Liver (tissue), 9 donors: ENCODE results near the gene MED29. TPM values are rescaled to one million over a fixed set of nuclear protein-coding genes. Genes with fewer than 3 reads are reported as not detected.

Experiments used
- DNase-seq: peaks from one replicate; pipeline ENCODE4 v3.0.0-alpha.2; 2017; ENCODE audit warnings: low spot score
- H3K27ac ChIP-seq, 2 donors: one replicate each; pipeline ENCODE4 v1.7.0; 2013; ENCODE audit warnings: inconsistent platforms in 2 of 2, low read length in 2 of 2, control low read depth in 1 of 2, low read depth in 1 of 2, mild to moderate bottlenecking in 1 of 2
- H3K27me3 ChIP-seq, 4 donors: one replicate each; pipeline versions ENCODE4 v1.6.1 to v1.7.0; 2013; ENCODE audit warnings: low read length in 3 of 4, inconsistent platforms in 1 of 4, mild to moderate bottlenecking in 1 of 4, moderate library complexity in 1 of 4; ENCODE audit not compliant: control insufficient read depth in 4 of 4, insufficient read depth in 4 of 4
- H3K36me3 ChIP-seq, 4 donors: one replicate each; pipeline versions ENCODE4 v1.6.1 to v1.7.0; 2013; ENCODE audit warnings: low read length in 3 of 4, mild to moderate bottlenecking in 3 of 4, low read depth in 1 of 4, moderate library complexity in 1 of 4; ENCODE audit not compliant: control insufficient read depth in 4 of 4, insufficient read depth in 3 of 4
- H3K4me1 ChIP-seq, 4 donors: one replicate each; pipeline versions ENCODE4 v1.6.1 to v1.7.0; 2013; ENCODE audit warnings: low read length in 3 of 4, mild to moderate bottlenecking in 3 of 4, moderate library complexity in 1 of 4; ENCODE audit not compliant: control insufficient read depth in 4 of 4, insufficient read depth in 4 of 4
- H3K4me3 ChIP-seq, 3 donors: one replicate each; pipeline versions ENCODE4 v1.6.1 to v1.7.0; 2013; ENCODE audit warnings: low read length in 3 of 3, control low read depth in 1 of 3, low read depth in 1 of 3, mild to moderate bottlenecking in 1 of 3
- H3K9ac ChIP-seq, 2 donors: one replicate each; pipeline ENCODE4 v1.7.0; 2013; ENCODE audit warnings: low read length in 2 of 2, mild to moderate bottlenecking in 2 of 2, moderate library complexity in 2 of 2, control low read depth in 1 of 2, low read depth in 1 of 2
- H3K9me3 ChIP-seq, 4 donors: one replicate each; pipeline versions ENCODE4 v1.6.1 to v1.7.0; 2013; ENCODE audit warnings: low read length in 3 of 4; ENCODE audit not compliant: control insufficient read depth in 4 of 4
- EGR1 ChIP-seq, 2 donors: IDR thresholded peaks; 2 replicates each; pipeline ENCODE4 v1.6.1; 2016 to 2018; ENCODE audit warnings: antibody characterized with exemption in 2 of 2, low read depth in 2 of 2
- FOXA1 ChIP-seq: IDR thresholded peaks from 2 replicates; pipeline ENCODE4 v1.6.1; 2016; ENCODE audit warnings: antibody characterized with exemption
- FOXA2 ChIP-seq: IDR thresholded peaks from 2 replicates; pipeline ENCODE4 v1.6.1; 2016; ENCODE audit warnings: antibody characterized with exemption
- MAX ChIP-seq: IDR thresholded peaks from 2 replicates; pipeline ENCODE4 v1.6.1; 2016; ENCODE audit warnings: antibody characterized with exemption
- NR2F2 ChIP-seq: IDR thresholded peaks from 2 replicates; pipeline ENCODE4 v1.6.1; 2016; ENCODE audit warnings: antibody characterized with exemption
- REST ChIP-seq: IDR thresholded peaks from 2 replicates; pipeline ENCODE4 v1.6.1; 2016; ENCODE audit warnings: antibody characterized with exemption, mild to moderate bottlenecking
- RXRA ChIP-seq, 2 donors: IDR thresholded peaks; 2 replicates each; pipeline ENCODE4 v1.6.1; 2017 to 2018; ENCODE audit warnings: antibody characterized with exemption in 2 of 2, mild to moderate bottlenecking in 1 of 2
- SP1 ChIP-seq: IDR thresholded peaks from 2 replicates; pipeline ENCODE4 v1.6.1; 2018; ENCODE audit warnings: antibody characterized with exemption, mild to moderate bottlenecking
- ZBTB33 ChIP-seq: IDR thresholded peaks from 2 replicates; pipeline ENCODE4 v1.6.1; 2016; ENCODE audit warnings: antibody characterized with exemption
- WGBS: extraction: QIAGEN DNeasy Blood & Tissue Kit; methylation state at CpG from one replicate; pipeline ENCODE4 v1.1.7; 2013; 5-methylcytosine and 5-hydroxymethylcytosine counted together
- polyA plus RNA-seq, 2 donors: library from polyadenylated mRNA; stranded (reverse) in 1 of 2; unstranded in 1 of 2; fragments of 200-250 nt in 1 of 2; fragments of >200 nt in 1 of 2; fragmentation: Nextera tagmentation in 1 of 2; extraction: Ambion mirVana in 1 of 2; gene quantifications; one replicate each; pipeline versions ENCODE4 v1.2.1 to v1.2.3, GENCODE V29; 2013 to 2015
- total RNA-seq, 2 donors: library from RNA; depleted of rRNA; stranded (reverse); fragments of >200 nt; gene quantifications; one replicate each; pipeline ENCODE4 v1.2.3, GENCODE V29; 2014
- TF ChIP-seq, protein P1 (sequence below): IDR thresholded peaks from 2 replicates; pipeline ENCODE4 v1.6.1; 2016; ENCODE audit warnings: antibody characterized with exemption
- donor health status: healthy.
- donor health status: healthy.
- donor health status: healthy.
- donor health status: healthy.
- donor health status: healthy.

MED29 gene
- total and polyA plus RNA-seq, 4 donors: 11.0 to 24.2 (median 17.4) TPM

- TF ChIP-seq REST (no peak), FOXA1 (no peak), ZBTB33 (no peak), RXRA (IDR thresholded peaks at IDR 0.05) (no peak), SP1 (no peak)
Observed at GRCh38 chr19:39405261-39405957, 14.2 kb downstream of the MED29 start (continued).

DNA sequence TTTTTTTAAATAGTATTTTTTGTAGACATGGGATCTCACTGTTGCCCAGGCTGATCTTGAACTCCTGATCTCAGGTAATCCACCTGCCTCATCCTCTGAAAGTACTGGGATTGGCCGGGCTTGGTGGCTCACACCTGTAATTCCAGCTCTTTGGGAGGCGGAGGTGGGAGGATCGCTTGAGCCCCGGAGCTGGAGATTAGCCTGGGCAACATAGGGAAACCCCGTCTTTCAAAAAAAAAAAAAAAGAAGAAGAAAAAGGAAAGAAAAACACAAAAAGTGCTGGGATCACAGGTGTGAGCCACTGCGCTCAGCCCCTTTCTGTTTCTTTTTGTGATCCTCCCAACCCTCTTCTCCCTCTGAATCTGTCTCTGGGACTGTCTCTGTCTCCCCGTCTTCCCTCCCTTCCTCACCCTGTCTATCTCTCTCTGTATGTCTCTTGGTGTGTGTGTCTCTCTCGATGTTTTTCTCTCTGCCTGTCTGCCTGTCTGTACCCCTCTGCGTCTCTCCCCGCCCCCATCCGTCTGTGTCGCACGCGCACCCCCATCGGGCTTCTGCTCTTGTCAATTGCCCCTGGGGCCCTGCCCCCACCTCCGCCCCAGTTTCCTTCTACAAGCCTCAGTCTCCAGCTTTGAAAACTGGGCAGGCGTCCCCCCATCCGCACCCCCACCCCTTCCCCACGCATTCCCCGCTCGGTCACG lies 14.9 kb downstream of the MED29 start:
- Histone ChIP-seq H3K4me1 (peaks cover 11 to 29% (median 19%) of the 10 kb centered on the region in 4 donors), H3K4me3 (peak overlapping the region; percentile 57 to 94 (median 65)), H3K27ac (peak overlapping the region; percentile 94 to 95), H3K36me3 (peaks cover 0 to 9% (median 0%) of the 10 kb centered on the region in 4 donors), H3K9me3 (no peaks in the 10 kb centered on the region), H3K9ac (peak overlapping the region; percentile 59 to 75), H3K27me3 (no peaks in the 10 kb centered on the region)
- no peak for DNase-seq
- TF ChIP-seq MAX (no peak), EGR1 (IDR thresholded peaks at IDR 0.05; ENCODE audit: low read depth in 2 of 2) (peak in 1 of 2 donors; percentile 24), RXRA (IDR thresholded peaks at IDR 0.05) (no peak), FOXA2 (no peak)
- 13% methylated on average over 22 of the region's 22 CpGs for WGBS

DNA sequence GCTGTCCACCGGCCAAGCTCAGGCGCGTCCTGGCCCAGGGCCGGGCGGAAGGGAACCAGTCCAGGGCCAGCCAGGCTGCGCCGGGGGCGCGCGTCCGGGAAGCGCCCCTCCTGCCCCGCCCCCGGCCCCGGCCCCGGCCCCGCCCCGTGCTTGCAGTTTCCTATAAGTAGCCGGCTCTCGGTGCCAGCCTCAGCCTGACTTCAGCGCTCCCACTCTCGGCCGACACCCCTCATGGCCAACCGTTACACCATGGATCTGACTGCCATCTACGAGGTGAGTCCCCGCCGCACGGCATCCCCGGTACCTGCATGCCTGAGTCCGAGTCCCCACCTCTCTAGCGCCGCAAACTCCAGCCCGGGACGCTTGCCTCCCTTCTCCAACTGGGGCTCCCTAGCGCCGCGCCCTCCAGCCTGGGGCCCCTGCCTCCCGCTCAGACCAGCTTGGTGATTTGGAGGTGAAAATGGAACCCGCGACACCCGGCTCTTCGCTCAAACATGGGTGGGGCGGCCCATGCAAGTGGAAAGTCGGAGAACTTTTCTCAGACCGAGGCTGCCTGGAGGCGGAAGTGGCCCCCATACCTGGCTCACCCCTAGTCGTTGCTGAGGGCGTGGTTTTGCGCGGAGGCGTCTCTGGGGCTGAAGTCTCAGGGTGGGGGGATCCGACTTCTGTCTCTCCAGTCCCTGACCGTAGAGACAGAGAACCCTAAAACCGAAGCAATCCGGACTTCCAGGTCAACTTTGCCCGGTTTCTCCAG lies 15.7 kb downstream of the MED29 start, which contains the start of gene ZFP36:
Gene ZFP36 (plus strand): TSS at position 192 of the 754 bp plus-strand sequence. CDS start 58 bp downstream, at position 250.
- under 1% methylated on average over 56 of the region's 56 CpGs for WGBS
- DNase-seq: peak; percentile 88
- no peaks in the 10 kb centered on the region for H3K9me3 ChIP-seq
- peak within 1 kb of the TSS; percentile 94 to 95 for H3K27ac ChIP-seq
- peak within 1 kb of the TSS; percentile 98 to 99 for H3K9ac ChIP-seq
- H3K27me3 ChIP-seq: no peaks in the 10 kb centered on the region
- peaks cover 0 to 9% (median 0%) of the 10 kb centered on the region in 4 donors for H3K36me3 ChIP-seq
- H3K4me3 ChIP-seq: peak within 1 kb of the TSS; percentile 89 to 95 (median 94)
- H3K4me1 ChIP-seq: peaks cover 10 to 29% (median 18%) of the 10 kb centered on the region in 4 donors
- peak; percentile 38 for TF ChIP-seq NR2F2
- peak; percentile 17 for TF ChIP-seq ZBTB33
- TF ChIP-seq MAX: peak; percentile 43
- peak; percentile 3 to 51 for TF ChIP-seq EGR1 (IDR thresholded peaks at IDR 0.05; ENCODE audit: low read depth in 2 of 2)
- TF ChIP-seq, protein P1, sequence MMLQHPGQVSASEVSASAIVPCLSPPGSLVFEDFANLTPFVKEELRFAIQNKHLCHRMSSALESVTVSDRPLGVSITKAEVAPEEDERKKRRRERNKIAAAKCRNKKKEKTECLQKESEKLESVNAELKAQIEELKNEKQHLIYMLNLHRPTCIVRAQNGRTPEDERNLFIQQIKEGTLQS: no peak
- TF ChIP-seq RXRA (IDR thresholded peaks at IDR 0.05): peak in 1 of 2 donors; percentile 24
- TF ChIP-seq REST: peak; percentile 29
